AG04449 (cell line): ENCODE data around the gene TRAK1.

Source experiments
- CTCF ChIA-PET: fragments of 350-600 bp; formaldehyde crosslinking; extraction: SDS; loops from one replicate; lab custom pipeline; 2021; ENCODE audit warnings: antibody characterized with exemption; lab: Yijun Ruan, JAX
- POLR2A ChIA-PET: fragments of 400-600, 350-600 bp; formaldehyde crosslinking; extraction: SDS; loops from one replicate; lab custom pipeline; 2020; ENCODE audit warnings: antibody characterized with exemption, inconsistent platforms; lab: Yijun Ruan, JAX
- DNase-seq: peaks from one replicate; pipeline ENCODE4 v3.0.0-alpha.2; 2010; ENCODE audit warnings: low read depth, low spot score
- H3K4me3 ChIP-seq: 2 replicates; pipeline ENCODE4 v1.5.1; 2011; ENCODE audit warnings: low read depth, mild to moderate bottlenecking, control low read depth, low read length
- TF ChIP-seq, protein P1 (sequence below): IDR thresholded peaks from one replicate; pipeline ENCODE4 v1.5.1; 2011; ENCODE audit warnings: mild to moderate bottlenecking, moderate library complexity, low read length, control low read depth, inconsistent platforms; ENCODE audit not compliant: insufficient read depth; ENCODE audit errors: missing control alignments

Gene TRAK1

DNA sequence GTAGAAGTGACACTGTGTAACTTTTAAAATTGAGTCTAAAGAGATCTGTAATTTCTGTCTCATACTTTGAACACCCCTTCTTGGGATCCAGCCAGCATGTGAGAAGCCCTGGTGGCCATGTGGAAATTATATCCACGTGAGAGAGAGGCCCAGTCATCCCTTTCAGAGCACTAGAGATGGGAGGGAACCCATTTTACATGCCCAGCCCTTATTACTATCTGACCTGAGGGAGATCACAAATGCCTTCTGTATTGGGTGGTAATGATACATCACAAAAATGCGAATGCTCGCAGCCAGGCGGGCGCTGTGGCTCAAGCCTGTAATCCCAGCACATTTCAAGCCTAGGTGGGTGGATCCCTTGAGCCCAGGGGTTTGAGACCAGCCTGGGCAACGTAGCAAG is 27.3 kb upstream of the TRAK1 start:
- POLR2A ChIA-PET, result interaction anchor here (0.9 kb wide), 1 partner anchor 9 kb away, joined by 3 read pairs; no protein-coding TSS in a partner anchor
- peak; percentile 76 for DNase-seq
- TF ChIP-seq, protein P1, sequence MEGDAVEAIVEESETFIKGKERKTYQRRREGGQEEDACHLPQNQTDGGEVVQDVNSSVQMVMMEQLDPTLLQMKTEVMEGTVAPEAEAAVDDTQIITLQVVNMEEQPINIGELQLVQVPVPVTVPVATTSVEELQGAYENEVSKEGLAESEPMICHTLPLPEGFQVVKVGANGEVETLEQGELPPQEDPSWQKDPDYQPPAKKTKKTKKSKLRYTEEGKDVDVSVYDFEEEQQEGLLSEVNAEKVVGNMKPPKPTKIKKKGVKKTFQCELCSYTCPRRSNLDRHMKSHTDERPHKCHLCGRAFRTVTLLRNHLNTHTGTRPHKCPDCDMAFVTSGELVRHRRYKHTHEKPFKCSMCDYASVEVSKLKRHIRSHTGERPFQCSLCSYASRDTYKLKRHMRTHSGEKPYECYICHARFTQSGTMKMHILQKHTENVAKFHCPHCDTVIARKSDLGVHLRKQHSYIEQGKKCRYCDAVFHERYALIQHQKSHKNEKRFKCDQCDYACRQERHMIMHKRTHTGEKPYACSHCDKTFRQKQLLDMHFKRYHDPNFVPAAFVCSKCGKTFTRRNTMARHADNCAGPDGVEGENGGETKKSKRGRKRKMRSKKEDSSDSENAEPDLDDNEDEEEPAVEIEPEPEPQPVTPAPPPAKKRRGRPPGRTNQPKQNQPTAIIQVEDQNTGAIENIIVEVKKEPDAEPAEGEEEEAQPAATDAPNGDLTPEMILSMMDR, result no peak
- CTCF ChIA-PET, result interaction anchor here (1.3 kb wide), 1 partner anchor 18 kb away, joined by 3 read pairs; no protein-coding TSS in a partner anchor
- H3K4me3 ChIP-seq, result no peak overlapping the region

- ChIA-PET POLR2A (interaction anchor here (0.7 kb wide), 1 partner anchor 96 kb away, joined by 4 read pairs; no protein-coding TSS in a partner anchor), CTCF (interaction anchor here (1.0 to 1.3 kb wide), 5 partner anchors 24 to 162 kb away, joined by 3 to 4 read pairs (median 3); partner anchors contain the start of gene TRAK1)
- no peak overlapping the region for H3K4me3 ChIP-seq
- no peak for DNase-seq
- TF ChIP-seq, protein P1, result no peak
Measured at GRCh38 chr3:42066516-42067181, 24.5 kb upstream of the TRAK1 start.

GRCh38 chr3:42067326-42067725 is 23.8 kb upstream of the TRAK1 start:
- H3K4me3 ChIP-seq, result no peak overlapping the region
- ChIA-PET CTCF (interaction anchor here (1.0 to 1.2 kb wide), 5 partner anchors 9 to 161 kb away, joined by 3 to 4 read pairs (median 3); partner anchors contain the start of gene TRAK1), POLR2A (interaction anchor here (0.7 kb wide), 1 partner anchor 95 kb away, joined by 4 read pairs; no protein-coding TSS in a partner anchor)
- TF ChIP-seq, protein P1, result no peak
- no peak for DNase-seq

- TF ChIP-seq, protein P1, result no peak
- DNase-seq, result no peak
- POLR2A ChIA-PET, result no interaction called here
- no peak overlapping the region for H3K4me3 ChIP-seq
- CTCF ChIA-PET, result interaction anchor here (1.1 to 1.2 kb wide), 2 partner anchors 8 to 23 kb away, joined by 3 to 4 read pairs; partner anchors contain the start of gene TRAK1
Measured at GRCh38 chr3:42068303-42069088, 22.7 kb upstream of the TRAK1 start.

DNA sequence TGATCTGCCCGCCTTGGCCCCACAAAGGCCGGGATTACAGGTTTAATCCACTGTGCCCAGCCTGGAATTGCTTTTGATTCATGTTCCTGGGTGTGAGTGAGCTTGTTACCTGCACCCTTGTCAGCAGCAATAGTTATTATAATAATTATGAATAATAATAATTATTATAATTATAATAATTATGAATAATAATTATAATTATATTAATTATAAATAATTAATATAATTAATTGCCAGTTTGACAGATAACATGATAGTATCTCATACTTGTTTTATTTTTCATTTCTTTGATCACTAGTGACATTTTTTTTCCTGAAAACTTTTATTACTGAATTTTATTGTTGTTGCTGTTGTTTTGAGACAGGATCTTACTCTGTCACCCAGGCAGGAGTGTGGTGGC is 21.1 kb upstream of the TRAK1 start:
- ChIA-PET POLR2A (no interaction called here), CTCF (interaction anchor here (1.2 kb wide), 1 partner anchor 24 kb away, joined by 5 read pairs; no protein-coding TSS in a partner anchor)
- DNase-seq, result no peak
- no peak overlapping the region for H3K4me3 ChIP-seq
- TF ChIP-seq, protein P1, result no peak
